ENCODE measurements around the gene FOXE1. TPM values are rescaled to one million over a fixed set of nuclear protein-coding genes. Genes with fewer than 3 reads are reported as not detected.

Gene FOXE1
- 1.2 TPM for total RNA-seq (ENCODE audit: insufficient read depth, low replicate concordance)

DNA sequence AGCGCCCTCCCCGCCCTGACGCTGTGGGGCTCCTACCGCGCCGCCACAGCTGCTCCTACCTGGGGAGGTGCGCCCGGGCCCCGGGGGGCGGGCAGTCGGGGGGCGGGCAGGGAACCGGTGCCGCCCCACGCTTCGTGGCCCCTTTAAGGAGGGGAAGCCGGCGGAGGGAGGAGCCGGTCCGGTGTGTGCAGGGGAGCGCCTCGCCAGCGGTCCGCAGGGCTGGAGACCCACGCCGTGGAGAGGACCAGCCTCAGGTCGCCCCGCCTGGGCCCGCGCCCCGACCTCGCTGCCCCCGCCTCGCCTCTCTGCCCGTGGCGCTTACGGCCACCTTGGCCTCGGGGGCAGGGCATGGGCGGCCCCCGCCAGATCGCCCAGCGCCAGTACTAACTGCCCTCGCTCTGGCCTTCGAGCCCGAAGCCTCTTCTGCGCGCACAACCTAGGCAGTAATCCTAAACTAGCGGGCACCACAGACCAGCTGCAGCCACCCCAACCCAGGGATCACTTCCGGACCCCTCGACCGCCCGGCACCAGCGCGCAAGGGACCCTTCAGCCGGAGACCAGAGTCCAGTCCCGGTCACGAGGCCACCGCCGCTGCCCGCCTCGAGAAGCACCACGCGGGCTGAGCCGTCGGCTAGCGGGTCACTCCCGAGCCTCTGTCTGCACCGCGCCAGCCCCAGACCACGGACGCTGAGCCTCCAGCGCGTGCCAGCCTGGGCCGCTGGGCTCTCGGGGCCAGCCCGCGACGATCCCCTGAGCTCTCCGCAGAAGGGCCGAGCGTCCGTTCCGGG, at the start of gene FOXE1:
Gene FOXE1 (plus strand): TSS at position 171 of the 788 bp plus-strand sequence. CDS start 689 bp downstream, outside the sequence.
- DNase-seq (ENCODE audit: low spot score) = no peak

DNA sequence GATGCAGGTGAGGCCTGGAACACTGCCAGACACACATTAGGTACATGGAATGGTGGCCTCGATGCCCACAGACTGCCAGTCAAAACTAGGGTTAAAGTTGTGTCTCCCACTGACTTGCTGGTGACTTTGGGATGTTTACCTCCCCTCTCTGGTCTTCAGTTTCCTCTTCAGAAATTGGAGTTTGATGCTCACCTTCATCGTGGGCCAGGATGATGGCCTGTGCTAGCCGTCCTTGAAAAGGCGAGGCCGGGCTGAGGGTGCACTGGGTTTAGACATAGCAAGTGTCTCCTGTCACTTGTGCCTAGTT, 49.0 kb upstream of the FOXE1 start:
- DNase-seq (ENCODE audit: low spot score) = no peak

DNA sequence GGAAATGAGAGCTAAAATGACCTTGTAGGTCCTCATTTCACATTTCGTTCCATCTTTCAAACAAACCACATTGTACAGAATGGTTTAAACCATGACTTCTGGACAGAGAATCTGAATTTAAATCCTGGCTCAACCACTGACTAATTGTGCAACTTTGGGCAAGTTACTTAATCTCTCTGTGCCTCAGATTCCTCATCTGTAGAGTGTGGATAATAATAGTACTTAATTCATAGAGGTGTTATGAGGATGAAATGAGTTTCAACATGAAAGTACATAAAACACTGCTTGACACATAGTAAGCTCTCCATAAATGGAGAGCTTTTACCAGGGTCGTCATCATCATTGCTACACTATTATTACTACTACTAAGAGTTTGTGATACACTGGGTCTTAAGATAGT, 46.3 kb upstream of the FOXE1 start:
- no peak for DNase-seq (ENCODE audit: low spot score)

DNA sequence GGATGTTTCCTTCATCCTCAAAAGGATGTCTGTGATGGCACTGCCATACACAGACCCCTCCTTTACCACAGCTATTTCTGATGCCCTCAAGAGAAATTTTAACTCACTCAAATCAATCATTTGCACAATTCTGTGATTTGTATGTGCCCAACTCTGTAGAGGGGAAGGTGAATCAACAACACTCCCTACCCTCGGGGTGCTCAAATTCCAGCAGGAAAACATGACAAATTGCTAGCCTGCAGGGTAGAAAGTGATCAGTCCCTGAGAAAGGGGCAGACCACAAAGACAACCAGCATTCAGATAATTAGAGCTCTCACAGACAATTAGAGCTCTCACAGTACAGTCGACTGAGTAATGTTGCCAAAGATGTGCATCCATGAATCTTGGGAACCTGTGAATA, 45.3 kb upstream of the FOXE1 start:
- no peak for DNase-seq (ENCODE audit: low spot score)

DNA sequence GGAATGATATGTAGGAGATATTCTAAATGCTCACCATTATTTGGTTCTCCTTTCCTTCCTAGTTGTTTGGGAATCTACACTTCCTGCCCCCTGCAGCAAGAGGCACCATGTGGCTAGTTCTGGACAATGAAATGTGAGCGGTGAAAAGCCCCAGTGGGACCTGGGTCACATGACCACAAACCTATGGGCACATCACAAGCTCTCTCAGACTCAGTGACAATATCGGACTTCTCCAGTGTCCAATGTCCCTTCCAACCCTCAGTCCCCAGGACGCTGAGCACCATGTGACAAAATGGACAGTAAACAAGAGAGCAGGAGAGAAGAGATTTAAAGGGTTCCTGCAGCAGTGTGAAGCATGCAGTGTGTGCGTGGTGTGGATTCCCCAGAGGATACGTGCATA, 44.6 kb upstream of the FOXE1 start:
- DNase-seq (ENCODE audit: low spot score) = no peak

DNA sequence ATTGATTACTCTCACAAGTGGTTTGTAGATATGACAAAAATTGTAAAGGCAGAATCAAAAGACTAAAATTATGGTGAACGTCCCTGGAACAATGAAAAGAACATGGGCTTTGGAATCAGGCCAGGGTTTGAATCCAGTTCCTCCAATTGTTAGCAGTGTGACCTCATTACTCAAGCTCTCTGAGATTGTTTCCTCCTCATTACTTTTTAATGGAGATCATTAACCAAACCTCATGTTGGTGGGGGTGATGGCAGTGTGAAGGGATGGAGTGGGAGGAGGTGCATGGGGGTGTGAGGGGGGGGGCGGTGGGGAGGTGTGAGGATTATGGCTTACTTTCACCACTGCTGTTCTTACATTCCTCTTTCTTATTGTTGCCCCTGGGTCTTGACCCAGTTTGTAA, 44.1 kb upstream of the FOXE1 start:
- no peak for DNase-seq (ENCODE audit: low spot score)

DNA sequence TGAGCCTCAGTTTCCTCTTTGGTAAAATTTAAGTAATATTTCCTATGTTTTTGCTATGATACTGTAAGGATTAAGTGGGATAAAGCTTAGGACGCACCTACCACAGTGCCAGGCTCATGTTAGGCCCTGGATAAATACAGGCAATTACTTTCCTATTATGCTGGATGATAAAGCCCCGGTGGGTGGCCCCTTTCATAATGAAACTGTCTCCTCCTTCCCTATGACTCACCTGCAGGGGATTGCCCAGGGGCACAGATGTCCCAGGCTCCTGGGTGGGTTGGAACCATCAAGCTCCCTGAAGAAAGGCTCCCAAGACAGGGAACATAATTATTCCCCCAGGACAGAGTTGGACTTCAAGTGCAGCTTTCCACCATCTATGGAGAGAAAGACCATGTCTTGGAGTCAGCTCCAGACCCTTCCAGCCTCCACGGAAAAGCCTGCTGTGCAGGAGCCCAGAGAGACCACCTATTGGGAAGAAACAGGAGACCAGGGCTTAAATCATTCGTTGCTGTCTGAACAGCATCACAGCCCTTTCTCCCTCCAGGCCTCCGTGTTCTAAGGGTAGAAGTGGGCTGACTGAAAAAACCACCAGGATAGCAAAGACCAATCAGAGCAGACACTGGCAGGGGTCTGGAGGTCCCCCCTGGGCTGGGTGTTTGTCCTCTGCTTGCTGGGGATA, 43.2 kb upstream of the FOXE1 start:
- DNase-seq (ENCODE audit: low spot score) = no peak

DNA sequence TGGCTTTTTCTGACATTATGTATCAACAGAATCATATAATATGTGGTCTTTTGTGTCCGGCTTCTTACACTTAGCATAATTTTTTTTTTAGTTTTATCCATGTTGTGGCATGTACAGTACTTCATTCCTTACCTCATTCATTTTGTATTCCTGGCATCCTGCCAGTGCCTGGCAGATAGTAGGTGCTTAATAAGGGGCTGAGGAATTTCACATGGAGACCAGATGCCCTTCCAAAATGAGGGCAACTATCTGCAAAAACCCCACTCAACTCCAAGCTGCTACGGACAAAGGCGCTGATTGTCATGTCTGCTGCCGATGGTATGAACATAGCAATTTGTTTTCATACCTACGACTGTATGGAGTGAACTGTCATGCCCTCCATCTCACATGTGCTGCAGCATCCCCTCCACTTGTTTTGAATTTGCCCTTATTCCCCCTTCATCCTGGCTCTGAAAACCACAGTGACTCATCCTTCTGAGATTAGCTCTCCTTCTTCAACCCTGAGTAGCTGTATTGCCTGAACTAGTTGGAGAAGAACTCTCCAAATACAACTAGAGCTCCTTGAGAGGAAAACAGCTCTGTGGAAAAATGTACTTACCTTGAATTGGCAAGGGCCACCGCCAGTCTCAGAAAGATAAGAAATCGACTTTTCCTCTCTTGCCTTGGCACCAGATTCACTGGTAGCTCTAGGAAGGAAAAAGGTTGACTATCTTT, 41.3 kb upstream of the FOXE1 start:
- DNase-seq (ENCODE audit: low spot score) = no peak

DNA sequence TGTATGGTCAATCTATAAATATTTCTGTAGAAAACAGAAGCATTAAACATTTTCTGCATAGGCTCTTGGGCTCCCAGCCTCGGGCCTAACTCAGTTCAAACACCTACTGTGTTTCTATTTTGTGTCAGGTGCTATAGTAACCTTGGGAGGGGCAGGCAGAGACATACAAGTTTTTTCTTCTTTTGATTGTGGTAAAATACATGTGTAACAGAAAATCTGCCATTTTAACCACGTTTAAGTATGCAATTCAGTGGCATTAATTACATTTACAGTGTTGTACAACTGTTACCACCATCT, 40.8 kb upstream of the FOXE1 start:
- DNase-seq (ENCODE audit: low spot score) = no peak

DNA sequence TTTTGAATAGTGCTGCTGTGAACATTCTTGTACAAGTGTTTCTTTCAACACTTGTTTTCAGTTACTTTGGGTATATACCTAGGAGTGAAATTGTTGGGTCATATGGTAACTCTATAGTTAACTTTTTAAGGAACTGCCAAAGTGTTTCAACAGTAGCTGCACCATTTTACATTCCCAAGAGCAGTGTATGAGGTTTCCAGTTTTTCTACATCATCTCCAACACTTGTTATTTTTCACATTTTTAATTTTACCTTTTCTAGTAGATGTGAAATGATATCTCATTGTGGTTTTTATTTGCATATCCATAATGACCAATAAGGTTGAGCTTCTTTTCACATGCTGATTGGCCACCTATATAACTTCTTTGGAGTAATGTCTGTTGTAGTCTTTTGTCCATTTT, 40.0 kb upstream of the FOXE1 start:
- no peak for DNase-seq (ENCODE audit: low spot score)

DNA sequence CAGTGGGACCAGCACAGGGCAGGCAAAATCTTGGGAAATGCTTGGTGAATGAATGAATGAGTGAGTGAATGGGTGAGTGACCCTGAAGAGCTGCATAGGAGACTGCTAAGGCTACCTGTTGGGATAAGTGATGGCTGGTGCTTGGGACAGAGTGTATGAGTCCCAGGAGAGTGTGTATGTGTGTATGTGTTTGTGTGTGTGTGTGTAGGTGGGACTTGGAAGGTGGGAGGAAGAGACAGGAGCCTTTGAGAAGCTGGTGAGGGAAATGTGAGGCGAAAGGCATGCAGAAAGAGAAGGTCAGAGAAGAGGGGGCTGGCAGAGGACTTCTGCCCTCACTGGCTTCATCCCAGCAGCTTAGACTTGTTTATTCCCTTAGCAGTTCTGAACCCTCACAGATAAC, 33.3 kb upstream of the FOXE1 start:
- no peak for DNase-seq (ENCODE audit: low spot score)

DNA sequence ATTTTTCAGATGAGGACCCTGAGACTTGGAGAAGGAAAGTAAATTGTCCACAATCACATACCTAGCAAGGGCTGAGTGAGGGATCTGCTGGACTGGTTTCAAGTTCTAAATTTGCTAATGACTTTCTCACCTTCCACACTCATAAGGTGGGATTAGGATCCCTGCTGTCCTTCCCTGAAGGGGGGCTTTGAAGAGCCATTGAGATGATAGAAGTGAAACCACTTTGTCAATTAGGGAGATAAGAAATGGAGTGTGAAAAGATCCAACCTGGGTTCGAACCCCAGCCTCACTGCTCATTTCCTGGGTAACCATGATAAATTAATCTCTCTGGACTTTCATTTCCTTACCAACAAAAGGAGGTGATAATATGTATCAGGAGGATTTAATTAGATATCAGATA, 32.7 kb upstream of the FOXE1 start:
- DNase-seq (ENCODE audit: low spot score) = no peak

DNA sequence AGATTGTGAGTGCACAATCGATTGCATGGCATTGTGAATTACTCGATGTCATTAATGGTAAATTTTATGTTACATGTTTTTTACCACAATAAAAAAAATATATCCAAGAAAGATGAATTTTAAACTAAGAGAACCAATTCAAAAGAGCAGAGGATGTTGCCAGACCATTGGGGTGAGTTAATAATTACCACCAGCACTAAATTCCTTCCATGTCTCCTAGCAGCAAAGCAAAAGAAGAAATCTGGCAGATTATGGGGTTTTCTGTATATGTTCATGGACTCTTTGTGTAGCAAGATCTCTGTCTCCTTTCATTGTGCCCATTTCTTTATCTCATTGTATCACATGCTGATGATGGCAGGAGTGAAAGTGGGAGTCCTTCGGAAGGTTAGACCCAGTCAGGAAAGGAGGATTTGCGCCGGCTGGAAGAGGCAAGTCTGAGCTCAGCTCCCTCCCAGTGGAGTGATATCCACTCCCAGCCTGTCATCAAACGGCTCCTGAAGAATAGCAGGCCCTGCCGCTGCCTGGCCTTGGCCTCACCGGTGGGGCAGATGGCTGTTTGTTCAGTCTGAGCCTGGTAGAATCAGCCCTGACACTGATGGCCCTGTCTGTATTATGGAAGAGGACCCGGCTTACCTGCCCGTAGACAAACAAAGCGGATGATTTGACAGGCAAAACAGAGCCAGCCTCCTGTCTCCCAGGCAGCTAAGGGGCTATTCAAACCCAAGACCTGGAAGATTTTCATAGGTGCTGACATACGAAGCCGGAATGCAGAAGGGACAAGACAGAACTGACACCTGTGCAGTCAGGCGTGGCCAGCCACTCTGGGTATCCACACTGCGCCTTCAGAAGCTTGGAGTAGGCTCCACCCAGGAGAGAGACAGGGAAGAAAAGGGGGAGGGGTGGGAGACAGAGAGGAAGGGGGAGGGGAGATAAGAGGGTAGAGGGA, 21.9 kb upstream of the FOXE1 start:
- DNase-seq (ENCODE audit: low spot score) = peak; percentile 32

DNA sequence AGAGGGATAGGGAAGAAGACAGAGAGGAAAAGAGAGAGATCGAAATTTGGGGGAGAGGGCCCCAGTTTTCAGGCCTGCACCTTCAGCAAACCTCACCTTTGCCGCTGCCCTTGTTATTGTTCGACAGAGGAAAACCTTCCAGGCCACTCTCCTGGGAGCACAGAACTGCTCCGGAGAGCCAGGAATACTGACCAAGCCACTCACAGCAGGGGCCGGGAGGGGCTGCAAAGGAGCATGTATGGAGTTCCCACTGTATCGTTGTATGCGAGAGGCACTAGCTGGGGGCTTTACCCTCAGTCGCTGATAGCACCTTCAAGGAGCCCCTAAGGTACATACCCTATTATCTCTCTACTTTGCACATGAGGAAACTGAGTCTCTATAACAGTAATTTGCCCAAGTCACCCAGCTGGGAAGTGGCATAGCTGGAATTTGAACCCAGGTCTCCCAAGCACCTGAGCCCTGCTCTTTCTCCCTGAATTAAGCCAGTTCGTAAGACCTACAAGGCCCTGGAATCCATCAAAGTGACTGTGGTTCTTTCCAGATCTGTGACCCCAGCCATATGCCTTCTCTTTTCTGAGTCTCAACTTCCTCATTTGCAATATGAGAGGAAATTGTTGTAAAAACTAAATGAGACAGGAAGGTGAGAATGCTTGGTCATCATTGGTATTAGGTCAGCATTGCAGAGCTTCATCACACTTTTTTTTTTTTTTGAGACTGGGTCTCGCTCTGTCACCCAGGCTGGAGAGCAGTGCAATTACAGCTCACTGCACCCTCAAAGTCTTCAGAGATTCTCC, 21.0 kb upstream of the FOXE1 start:
- DNase-seq (ENCODE audit: low spot score) = no peak

DNA sequence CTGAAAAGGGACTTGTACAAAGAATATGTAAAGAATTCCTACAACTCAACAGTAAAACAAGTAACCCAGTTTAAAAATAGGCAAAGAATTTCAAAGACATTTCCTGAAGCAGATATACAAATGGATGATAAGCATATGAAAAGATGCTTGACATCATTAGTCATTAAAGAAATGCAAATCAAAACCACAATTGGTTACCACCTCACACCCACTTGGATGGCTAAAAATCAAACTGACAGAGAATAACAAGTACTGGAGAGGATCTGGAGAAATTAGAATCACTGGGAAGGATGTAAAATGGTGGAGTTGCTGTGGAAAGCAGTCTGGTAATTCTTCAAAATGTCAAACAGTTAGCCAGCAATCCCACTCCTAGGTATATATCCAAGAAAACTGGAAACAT, 12.5 kb upstream of the FOXE1 start:
- no peak for DNase-seq (ENCODE audit: low spot score)

DNA sequence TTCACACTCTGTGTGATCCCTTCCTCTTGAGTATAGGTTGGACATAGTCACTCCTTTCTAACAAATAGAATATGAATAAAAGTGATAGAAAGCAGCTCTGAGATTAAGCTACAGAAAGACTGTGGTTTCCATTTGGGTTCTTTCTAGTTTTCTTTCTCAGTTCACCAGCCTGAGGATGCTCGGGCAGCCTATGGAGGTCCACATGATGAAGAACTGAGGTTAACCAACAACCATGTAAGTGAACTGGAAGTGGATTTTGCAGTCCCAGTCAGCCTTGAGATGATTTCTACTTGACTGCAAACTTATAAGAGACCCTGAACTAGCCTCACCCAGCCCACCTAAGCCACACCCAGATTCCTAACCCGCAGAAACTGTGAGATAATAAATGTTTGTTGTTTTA, 10.1 kb upstream of the FOXE1 start:
- DNase-seq (ENCODE audit: low spot score) = no peak

DNA sequence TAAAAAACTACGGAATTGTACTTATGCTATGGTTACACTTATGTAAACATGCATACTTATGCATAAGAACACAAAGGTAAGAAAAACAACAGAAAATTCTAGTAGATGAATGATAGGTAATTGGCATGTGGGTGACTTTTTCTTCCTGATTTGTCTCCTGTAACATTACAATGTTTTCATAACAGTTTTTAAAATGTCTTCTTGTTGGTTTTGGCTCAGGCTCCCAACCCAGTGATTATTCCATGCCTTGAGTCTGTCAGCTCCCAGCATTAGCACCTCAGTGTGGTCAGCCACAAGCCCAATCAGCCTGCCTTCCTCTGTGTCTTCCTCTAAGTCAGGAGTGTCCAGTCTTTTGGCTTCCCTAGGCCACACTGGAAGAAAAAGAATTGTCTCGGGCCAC, 7.9 kb upstream of the FOXE1 start:
- no peak for DNase-seq (ENCODE audit: low spot score)

DNA sequence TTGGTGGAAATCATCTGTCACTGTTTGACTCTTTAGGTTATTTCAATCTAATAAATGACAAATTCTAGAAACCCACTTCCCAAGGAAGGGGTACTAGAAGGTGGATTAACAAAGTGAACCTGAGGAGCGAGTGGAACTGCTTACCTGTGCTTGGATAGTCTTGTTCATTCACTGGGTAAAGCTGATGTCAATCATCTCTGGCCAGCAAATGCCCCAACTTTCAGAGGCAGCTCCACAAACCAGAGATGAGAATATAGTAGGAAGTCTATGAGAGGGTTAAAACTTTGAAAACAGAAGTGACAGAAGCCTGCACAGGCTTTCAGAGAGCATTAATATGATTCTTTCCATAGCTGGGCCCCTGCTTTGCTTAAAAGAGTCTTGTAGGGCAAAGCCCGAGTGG, 7.3 kb upstream of the FOXE1 start:
- no peak for DNase-seq (ENCODE audit: low spot score)

DNA sequence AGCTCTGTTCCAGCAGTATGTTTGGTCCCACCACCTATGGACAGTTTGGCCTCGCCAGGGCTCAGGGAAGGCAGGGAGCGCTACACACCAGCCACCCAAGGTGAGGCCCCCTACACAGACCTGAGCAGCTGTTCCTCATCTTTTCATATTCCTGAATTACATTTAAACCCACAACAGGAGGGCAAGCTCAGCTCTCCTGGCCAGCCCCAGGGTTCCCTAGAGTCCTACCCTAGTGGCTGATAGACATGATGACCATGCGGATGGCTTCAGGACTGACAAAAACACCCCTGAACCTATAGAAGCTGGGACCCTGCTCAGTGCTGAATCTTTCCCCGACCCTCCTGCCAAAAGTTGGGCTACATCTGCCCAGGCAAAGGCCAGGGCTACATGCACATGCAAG, 6.7 kb upstream of the FOXE1 start:
- no peak for DNase-seq (ENCODE audit: low spot score)

DNA sequence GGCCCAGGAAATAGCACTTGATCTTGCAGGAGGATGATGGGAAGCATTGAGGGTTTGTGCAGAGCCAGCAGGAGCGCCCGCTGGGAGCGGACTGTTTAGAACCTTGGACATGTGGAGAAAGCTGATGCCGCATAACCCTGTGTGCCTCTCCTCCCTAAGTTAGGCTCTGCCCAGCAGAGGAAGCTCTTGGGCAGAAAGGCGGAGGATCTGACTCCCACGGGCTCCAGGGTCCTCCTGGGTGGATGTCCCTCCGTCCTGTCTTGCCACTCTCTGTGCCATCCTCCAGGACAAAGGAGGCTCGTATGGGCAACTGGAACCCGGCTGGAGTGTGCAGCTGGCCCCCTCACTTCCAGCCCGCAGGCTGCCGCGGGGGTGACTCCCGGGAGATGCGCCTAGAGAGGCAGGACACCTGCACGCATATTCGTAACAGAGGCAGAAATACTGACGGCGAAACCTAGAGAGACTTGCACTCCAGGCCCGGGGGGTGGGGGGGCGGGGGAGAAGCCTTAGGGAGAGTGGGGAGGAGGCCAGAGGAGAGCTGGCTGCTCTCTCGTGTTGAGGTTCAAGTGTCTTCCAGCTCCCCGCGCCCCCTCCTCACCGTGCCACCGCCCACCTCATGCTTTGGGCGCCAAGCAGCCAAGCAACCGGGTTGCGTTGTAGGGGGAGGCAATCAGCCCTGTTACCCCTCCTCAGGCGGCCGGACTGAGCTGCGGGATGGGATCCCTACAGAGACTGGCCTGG, 5.4 kb upstream of the FOXE1 start:
- DNase-seq (ENCODE audit: low spot score) = no peak

DNA sequence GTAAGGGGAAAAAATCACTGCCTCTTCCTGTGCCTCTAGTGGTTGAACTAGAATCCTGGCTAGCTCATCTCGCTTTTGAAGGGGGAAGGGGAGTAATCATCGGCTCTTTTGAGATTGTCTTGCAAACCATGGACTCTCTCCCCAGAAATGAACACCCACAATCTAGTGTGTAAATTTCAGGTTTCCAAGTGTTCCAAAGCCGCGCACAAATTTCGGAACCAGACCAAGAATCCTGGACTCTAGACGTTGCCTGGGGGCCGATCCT, 4.9 kb upstream of the FOXE1 start:
- no peak for DNase-seq (ENCODE audit: low spot score)

Measured in umbilical cord (tissue), 2 donors.